GM10266 (cell line): ENCODE measurements around the gene TRMO.
A peak's percentile ranks its signal among the peaks of the same experiment; 100 is the strongest.

ENCODE experiments used
- DNase-seq: peaks from one replicate; pipeline ENCODE4 v3.0.0; 2012; ENCODE audit errors: extremely low spot score
- CTCF ChIP-seq: IDR thresholded peaks from 2 replicates; pipeline ENCODE4 v1.5.1; 2012; ENCODE audit warnings: mild to moderate bottlenecking, low read depth; ENCODE audit not compliant: control insufficient read depth, insufficient read depth; ENCODE audit errors: missing control alignments

Gene TRMO

GRCh38 chr9:97900738-97901565, 21.3 kb downstream of the TRMO start:
- peak; percentile 73 for TF ChIP-seq CTCF
- peak; percentile 45 for DNase-seq

GRCh38 chr9:97900103-97900737, 22.1 kb downstream of the TRMO start:
- no peak for DNase-seq
- no peak for TF ChIP-seq CTCF

- peak; percentile 25 for TF ChIP-seq CTCF
- DNase-seq, result no peak
Observed at GRCh38 chr9:97895695-97896332, 26.5 kb downstream of the TRMO start.

- no peak for TF ChIP-seq CTCF
- no peak for DNase-seq
Observed at GRCh38 chr9:97895211-97895610, 27.1 kb downstream of the TRMO start.

GRCh38 chr9:97892421-97892820, 29.9 kb downstream of the TRMO start:
- DNase-seq, result no peak
- no peak for TF ChIP-seq CTCF

GRCh38 chr9:97891736-97892135, 30.6 kb downstream of the TRMO start:
- no peak for TF ChIP-seq CTCF
- DNase-seq, result no peak
